ENCODE measurements around the gene DAB2.

The DAB2 gene

GRCh38 chr5:39424736-39425637, at the start of gene DAB2:
TSS of gene DAB2 (minus strand) at chr5:39424980. CDS start at chr5:39394320, 30,660 bp downstream.
- FAIRE-seq: no peak

- peak; percentile 97 for FAIRE-seq
Measured at GRCh38 chr5:39473156-39473775, 48.5 kb upstream of the DAB2 start.

- peak; percentile 90 for FAIRE-seq
Measured at GRCh38 chr5:39471836-39472508, 47.2 kb upstream of the DAB2 start.

GRCh38 chr5:39470811-39471210, 46.0 kb upstream of the DAB2 start:
- peak; percentile 83 for FAIRE-seq

GRCh38 chr5:39469777-39470415, 45.1 kb upstream of the DAB2 start:
- FAIRE-seq: no peak

GRCh38 chr5:39469176-39469575, 44.4 kb upstream of the DAB2 start:
- no peak for FAIRE-seq

GRCh38 chr5:39466846-39467245, 42.1 kb upstream of the DAB2 start:
- FAIRE-seq: no peak

- peak; percentile 95 for FAIRE-seq
Measured at GRCh38 chr5:39465843-39466242, 41.1 kb upstream of the DAB2 start.

- no peak for FAIRE-seq
Measured at GRCh38 chr5:39465097-39465496, 40.3 kb upstream of the DAB2 start.

- peak; percentile 90 for FAIRE-seq
Measured at GRCh38 chr5:39464088-39464487, 39.3 kb upstream of the DAB2 start.

- FAIRE-seq: peak; percentile 93
Measured at GRCh38 chr5:39462211-39462610, 37.4 kb upstream of the DAB2 start.

- peak; percentile 95 for FAIRE-seq
Measured at GRCh38 chr5:39461007-39461682, 36.4 kb upstream of the DAB2 start.

- peak; percentile 95 for FAIRE-seq
Measured at GRCh38 chr5:39459907-39460306, 35.1 kb upstream of the DAB2 start.

GRCh38 chr5:39459071-39459470, 34.3 kb upstream of the DAB2 start:
- no peak for FAIRE-seq

GRCh38 chr5:39455645-39456044, 30.9 kb upstream of the DAB2 start:
- FAIRE-seq: no peak

GRCh38 chr5:39453606-39454005, 28.8 kb upstream of the DAB2 start:
- FAIRE-seq: no peak

GRCh38 chr5:39452846-39453245, 28.1 kb upstream of the DAB2 start:
- FAIRE-seq: peak; percentile 66

GRCh38 chr5:39451276-39451941, 26.6 kb upstream of the DAB2 start:
- peak; percentile 13 for FAIRE-seq

GRCh38 chr5:39450487-39450886, 25.7 kb upstream of the DAB2 start:
- FAIRE-seq: no peak

GRCh38 chr5:39449591-39449990, 24.8 kb upstream of the DAB2 start:
- no peak for FAIRE-seq

GRCh38 chr5:39448506-39449128, 23.8 kb upstream of the DAB2 start:
- FAIRE-seq: no peak
